ENCODE results near the gene C4orf50.
"Not testable (repeated sequence)": the region's sequence is repeated elsewhere in the genome, so short reads cannot be mapped to it uniquely, and the experiment has no call there.

The C4orf50 gene

DNA sequence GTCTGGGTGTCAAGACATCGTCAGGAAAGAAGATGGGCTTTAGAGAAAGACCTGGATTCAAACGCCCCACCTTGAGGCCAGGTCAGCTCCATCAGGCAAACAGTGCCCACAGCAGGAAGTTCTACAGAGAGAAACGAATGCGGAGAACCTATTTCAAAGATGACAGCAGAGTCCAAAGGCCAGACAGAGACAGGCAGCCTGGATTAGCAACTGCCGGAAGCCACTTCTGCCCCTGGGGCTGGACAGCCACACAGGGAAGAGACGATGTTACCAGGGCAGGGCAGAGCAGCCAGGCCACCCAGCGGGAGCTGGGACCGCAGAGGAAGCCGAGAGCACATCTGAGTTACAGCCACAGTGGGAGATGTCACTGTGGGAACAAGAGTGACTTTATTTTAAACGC lies 1.2 kb downstream of the C4orf50 start:
- H3K36me3 Mint-ChIP-seq (ENCODE audit: low read depth) = no peaks in the 10 kb centered on the region
- no peaks in the 10 kb centered on the region for H3K4me1 Mint-ChIP-seq (ENCODE audit: low read depth)
- H3K9me3 Mint-ChIP-seq = no peaks in the 10 kb centered on the region
- no peaks in the 10 kb centered on the region for H3K27me3 Mint-ChIP-seq (ENCODE audit: low read depth)
- no peak overlapping the region for H3K27ac Mint-ChIP-seq
- DNase-seq (ENCODE audit: low spot score) = no peak
- no peak overlapping the region for H3K4me3 Mint-ChIP-seq

GRCh38 chr4:6013564-6013963 lies 4.7 kb downstream of the C4orf50 start:
- Mint-ChIP-seq H3K27me3 (ENCODE audit: low read depth) (peaks cover 9% of the 10 kb centered on the region), H3K4me3 (no peak overlapping the region), H3K4me1 (ENCODE audit: low read depth) (peaks cover 4% of the 10 kb centered on the region), H3K9me3 (no peaks in the 10 kb centered on the region), H3K27ac (no peak overlapping the region), H3K36me3 (ENCODE audit: low read depth) (no peaks in the 10 kb centered on the region)
- no peak for DNase-seq (ENCODE audit: low spot score)

- no peak overlapping the region for H3K4me3 Mint-ChIP-seq
- H3K36me3 Mint-ChIP-seq (ENCODE audit: low read depth) = no peaks in the 10 kb centered on the region
- peaks cover 13% of the 10 kb centered on the region for H3K27me3 Mint-ChIP-seq (ENCODE audit: low read depth)
Measured at GRCh38 chr4:6012200-6012599, 6.0 kb downstream of the C4orf50 start.

DNA sequence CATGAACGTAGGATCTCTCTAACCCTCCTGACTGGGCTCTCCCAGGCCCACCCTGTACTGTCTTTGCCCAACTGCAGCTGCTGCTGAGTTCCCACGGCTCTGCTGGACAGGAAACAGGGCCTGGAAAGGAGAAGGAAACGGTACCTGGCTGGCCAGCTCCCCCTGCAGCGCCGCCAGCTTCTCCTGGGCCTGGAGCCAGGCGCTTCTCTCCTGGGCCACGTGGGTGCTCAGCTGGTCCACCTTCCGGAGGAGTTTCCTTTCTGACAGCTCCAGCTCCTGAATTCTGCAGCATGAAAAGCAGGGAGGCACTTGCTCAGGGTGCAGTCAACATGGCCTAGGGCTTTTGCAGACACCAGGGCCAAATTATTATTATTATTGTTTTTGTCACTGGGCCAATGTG lies 6.5 kb downstream of the C4orf50 start:
- no peaks in the 10 kb centered on the region for H3K36me3 Mint-ChIP-seq (ENCODE audit: low read depth)
- H3K27me3 Mint-ChIP-seq (ENCODE audit: low read depth) = peaks cover 15% of the 10 kb centered on the region
- no peak overlapping the region for H3K27ac Mint-ChIP-seq
- no peaks in the 10 kb centered on the region for H3K9me3 Mint-ChIP-seq
- DNase-seq (ENCODE audit: low spot score) = no peak
- H3K4me3 Mint-ChIP-seq = no peak overlapping the region
- H3K4me1 Mint-ChIP-seq (ENCODE audit: low read depth) = peaks cover 4% of the 10 kb centered on the region

More at GRCh38 chr4:6012200-6012599, 6.0 kb downstream of the C4orf50 start:
- no peaks in the 10 kb centered on the region for H3K9me3 Mint-ChIP-seq
- H3K27ac Mint-ChIP-seq = no peak overlapping the region
- H3K4me1 Mint-ChIP-seq (ENCODE audit: low read depth) = peaks cover 4% of the 10 kb centered on the region
- DNase-seq (ENCODE audit: low spot score) = no peak

GRCh38 chr4:6011271-6011671 lies 7.0 kb downstream of the C4orf50 start:
- H3K4me3 Mint-ChIP-seq = no peak overlapping the region
- peaks cover 4% of the 10 kb centered on the region for H3K4me1 Mint-ChIP-seq (ENCODE audit: low read depth)
- H3K27ac Mint-ChIP-seq = no peak overlapping the region
- no peak for DNase-seq (ENCODE audit: low spot score)
- no peaks in the 10 kb centered on the region for H3K9me3 Mint-ChIP-seq
- no peaks in the 10 kb centered on the region for H3K36me3 Mint-ChIP-seq (ENCODE audit: low read depth)
- H3K27me3 Mint-ChIP-seq (ENCODE audit: low read depth) = peaks cover 15% of the 10 kb centered on the region

GRCh38 chr4:6010789-6011188 lies 7.4 kb downstream of the C4orf50 start:
- Mint-ChIP-seq H3K27me3 (ENCODE audit: low read depth) (peaks cover 15% of the 10 kb centered on the region), H3K4me1 (ENCODE audit: low read depth) (peaks cover 4% of the 10 kb centered on the region), H3K36me3 (ENCODE audit: low read depth) (no peaks in the 10 kb centered on the region), H3K9me3 (no peaks in the 10 kb centered on the region), H3K27ac (no peak overlapping the region), H3K4me3 (no peak overlapping the region)
- no peak for DNase-seq (ENCODE audit: low spot score)

DNA sequence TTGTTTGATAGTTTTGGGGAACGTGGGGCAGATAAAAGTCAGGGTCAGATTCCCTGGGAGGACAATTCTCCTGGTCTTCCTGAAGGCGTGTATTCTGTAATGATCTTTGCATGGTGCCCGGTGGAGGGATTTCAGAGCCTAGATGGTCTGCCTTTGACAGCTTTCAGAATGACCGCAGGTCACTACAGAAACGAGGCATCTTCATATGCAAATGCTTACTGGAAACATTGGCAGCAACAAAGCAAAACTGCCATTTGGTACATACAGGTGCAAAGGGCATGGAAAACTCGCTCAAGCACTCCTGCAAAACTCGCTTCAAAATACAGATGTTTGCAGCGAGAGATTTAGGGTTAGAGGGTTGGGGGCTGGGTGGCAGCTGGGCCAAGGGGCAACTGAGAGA lies 8.8 kb downstream of the C4orf50 start:
- Mint-ChIP-seq H3K27ac (no peak overlapping the region), H3K4me3 (no peak overlapping the region), H3K4me1 (ENCODE audit: low read depth) (peaks cover 4% of the 10 kb centered on the region), H3K36me3 (ENCODE audit: low read depth) (no peaks in the 10 kb centered on the region), H3K27me3 (ENCODE audit: low read depth) (peaks cover 15% of the 10 kb centered on the region), H3K9me3 (no peaks in the 10 kb centered on the region)
- DNase-seq (ENCODE audit: low spot score) = no peak

DNA sequence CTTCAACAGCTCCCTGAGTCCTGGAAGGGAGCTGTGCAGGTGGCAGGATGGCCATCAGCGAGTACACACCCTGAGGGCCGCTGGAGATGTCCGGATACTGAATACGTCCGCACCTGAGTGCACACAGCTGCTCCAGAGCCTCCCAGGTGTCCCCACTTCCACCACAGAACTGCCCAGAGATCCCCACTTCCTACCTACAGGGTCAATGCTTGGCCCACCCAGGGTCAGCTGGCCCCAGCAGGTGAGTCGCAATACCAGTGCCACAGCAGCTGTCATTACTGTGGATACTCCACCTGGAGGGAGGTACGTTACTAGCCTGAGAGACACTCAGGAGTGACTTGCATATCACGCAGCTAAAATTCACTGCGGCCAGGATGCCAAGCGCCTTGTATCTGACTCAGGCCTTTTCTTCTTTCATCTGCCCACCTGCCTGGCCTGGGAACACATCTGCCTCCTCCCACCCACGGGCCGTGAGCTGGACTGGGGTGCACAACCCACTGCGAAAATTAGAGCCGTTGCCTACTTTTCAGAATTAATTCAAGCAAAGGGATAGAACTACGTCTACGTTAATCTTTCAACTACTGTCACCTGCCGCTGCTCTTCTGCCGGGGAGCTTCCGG lies 9.4 kb downstream of the C4orf50 start:
- Mint-ChIP-seq H3K4me1 (ENCODE audit: low read depth) (peaks cover 4% of the 10 kb centered on the region), H3K36me3 (ENCODE audit: low read depth) (no peaks in the 10 kb centered on the region), H3K4me3 (no peak overlapping the region), H3K27me3 (ENCODE audit: low read depth) (peaks cover 15% of the 10 kb centered on the region), H3K27ac (no peak overlapping the region), H3K9me3 (no peaks in the 10 kb centered on the region)
- no peak for DNase-seq (ENCODE audit: low spot score)

DNA sequence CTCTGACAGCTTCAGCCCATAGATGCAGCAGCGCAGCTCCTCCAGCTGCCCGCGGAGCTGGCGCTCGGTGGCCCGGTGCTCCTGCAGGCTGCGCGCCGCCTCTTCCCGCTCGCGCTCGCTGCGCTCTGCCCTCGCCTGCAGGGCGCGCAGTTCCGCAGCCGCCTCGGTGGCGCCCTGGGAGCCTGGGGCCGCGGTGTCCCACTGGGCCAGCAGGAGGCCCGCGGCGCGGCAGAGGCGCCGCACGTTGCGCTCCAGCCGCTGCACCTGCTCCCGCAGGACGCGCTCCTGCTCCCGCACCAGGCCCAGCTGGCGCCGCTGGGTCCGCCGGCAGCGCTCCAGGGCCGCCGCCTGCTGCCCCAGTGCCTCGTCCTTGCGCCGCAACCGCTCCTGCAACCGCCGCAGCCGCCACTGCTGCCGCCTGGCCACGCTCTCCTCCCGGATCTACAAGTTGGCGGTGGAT lies 10.1 kb downstream of the C4orf50 start:
- H3K27ac Mint-ChIP-seq = no peak overlapping the region
- no peaks in the 10 kb centered on the region for H3K36me3 Mint-ChIP-seq (ENCODE audit: low read depth)
- H3K27me3 Mint-ChIP-seq (ENCODE audit: low read depth) = peaks cover 15% of the 10 kb centered on the region
- H3K9me3 Mint-ChIP-seq = no peaks in the 10 kb centered on the region
- peaks cover 4% of the 10 kb centered on the region for H3K4me1 Mint-ChIP-seq (ENCODE audit: low read depth)
- DNase-seq (ENCODE audit: low spot score) = no peak
- no peak overlapping the region for H3K4me3 Mint-ChIP-seq

GRCh38 chr4:6005175-6005574 lies 13.1 kb downstream of the C4orf50 start:
- H3K4me3 Mint-ChIP-seq = no peak overlapping the region
- H3K27ac Mint-ChIP-seq = no peak overlapping the region
- H3K27me3 Mint-ChIP-seq (ENCODE audit: low read depth) = peaks cover 12% of the 10 kb centered on the region
- no peak for DNase-seq (ENCODE audit: low spot score)
- no peaks in the 10 kb centered on the region for H3K36me3 Mint-ChIP-seq (ENCODE audit: low read depth)
- no peaks in the 10 kb centered on the region for H3K4me1 Mint-ChIP-seq (ENCODE audit: low read depth)
- H3K9me3 Mint-ChIP-seq = no peaks in the 10 kb centered on the region

DNA sequence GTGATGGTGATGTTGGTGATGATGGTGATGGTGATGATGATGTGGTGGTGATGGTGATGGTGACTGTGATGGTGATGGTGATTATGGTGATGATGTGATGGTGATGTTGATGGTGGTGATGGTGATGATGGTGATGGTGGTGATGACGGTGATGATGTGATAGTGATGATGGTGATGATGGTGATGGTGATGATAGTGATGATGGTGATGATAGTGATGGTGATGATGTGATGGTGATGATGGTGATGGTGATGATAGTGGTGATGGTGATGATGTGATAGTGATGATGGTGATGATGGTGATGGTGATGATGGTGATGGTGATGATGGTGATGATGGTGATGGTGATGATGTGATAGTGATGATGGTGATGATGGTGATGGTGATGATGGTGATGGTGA lies 14.7 kb downstream of the C4orf50 start:
- H3K36me3 Mint-ChIP-seq (ENCODE audit: low read depth); H3K27ac Mint-ChIP-seq; DNase-seq (ENCODE audit: low spot score); H3K9me3 Mint-ChIP-seq; H3K27me3 Mint-ChIP-seq (ENCODE audit: low read depth); H3K4me3 Mint-ChIP-seq; H3K4me1 Mint-ChIP-seq (ENCODE audit: low read depth): not testable (repeated sequence)

DNA sequence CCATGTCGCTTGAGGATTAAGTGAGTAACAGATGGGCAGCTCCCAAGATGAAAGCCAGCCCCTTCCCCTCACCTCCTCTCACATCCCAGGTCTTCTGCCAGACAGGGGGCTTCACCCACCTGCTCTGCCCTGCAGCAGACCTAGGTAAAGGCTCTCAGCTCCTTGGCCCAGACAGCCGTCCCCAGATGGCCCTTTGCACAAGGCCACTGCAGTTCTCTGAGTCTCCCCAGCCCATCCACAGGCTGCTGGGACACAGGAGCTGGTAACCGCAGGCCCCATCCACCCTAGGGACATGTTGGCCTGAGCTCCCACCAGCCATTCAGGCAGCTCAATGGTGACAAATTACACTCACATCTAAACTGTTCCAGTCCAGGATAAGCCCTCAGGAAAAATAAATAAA lies 15.3 kb downstream of the C4orf50 start:
- DNase-seq (ENCODE audit: low spot score) = no peak
- Mint-ChIP-seq H3K27ac (no peak overlapping the region), H3K36me3 (ENCODE audit: low read depth) (no peaks in the 10 kb centered on the region), H3K4me1 (ENCODE audit: low read depth) (no peaks in the 10 kb centered on the region), H3K27me3 (ENCODE audit: low read depth) (peaks cover 5% of the 10 kb centered on the region), H3K4me3 (no peak overlapping the region), H3K9me3 (no peaks in the 10 kb centered on the region)

- no peaks in the 10 kb centered on the region for H3K36me3 Mint-ChIP-seq (ENCODE audit: low read depth)
- no peaks in the 10 kb centered on the region for H3K9me3 Mint-ChIP-seq
- H3K4me3 Mint-ChIP-seq = no peak overlapping the region
Measured at GRCh38 chr4:6002492-6002833, 15.8 kb downstream of the C4orf50 start.

GRCh38 chr4:6001680-6002491 lies 16.3 kb downstream of the C4orf50 start:
- H3K4me3 Mint-ChIP-seq = no peak overlapping the region
- H3K4me1 Mint-ChIP-seq (ENCODE audit: low read depth) = no peaks in the 10 kb centered on the region

More at GRCh38 chr4:6002492-6002833, 15.8 kb downstream of the C4orf50 start:
- DNase-seq (ENCODE audit: low spot score) = no peak
- Mint-ChIP-seq H3K4me1 (ENCODE audit: low read depth) (no peaks in the 10 kb centered on the region), H3K27ac (no peak overlapping the region), H3K27me3 (ENCODE audit: low read depth) (peaks cover 4% of the 10 kb centered on the region)

More at GRCh38 chr4:6001680-6002491, 16.3 kb downstream of the C4orf50 start:
- DNase-seq (ENCODE audit: low spot score) = no peak
- Mint-ChIP-seq H3K27ac (no peak overlapping the region), H3K9me3 (no peaks in the 10 kb centered on the region), H3K27me3 (ENCODE audit: low read depth) (peaks cover 1% of the 10 kb centered on the region), H3K36me3 (ENCODE audit: low read depth) (no peaks in the 10 kb centered on the region)

All from T-helper 2 cell treated with Interferon-gamma antibody and Interleukin-4, amounts not matched to agents 5 μg/mL and 100 μg/mL, for 36 hours (primary cell).